Esophagus squamous epithelium (tissue), 5 donors: Measurements from ENCODE around the gene HDAC10. TPM values are rescaled to one million over a fixed set of nuclear protein-coding genes. Genes with fewer than 3 reads are reported as not detected.

Source experiments
- DNase-seq: peaks from one replicate; lab custom pipeline; 2025; lab: John Stamatoyannopoulos, UW
- H3K27ac ChIP-seq, 4 donors: fragments of 200-600 bp; sonication (generic); one replicate each; pipeline ENCODE4 v1.5.1; 2016 to 2019; ENCODE audit warnings: mild to moderate bottlenecking in 1 of 4
- H3K27me3 ChIP-seq, 4 donors: fragments of 200-600 bp; sonication (generic); 1 replicate in 3 of 4; 2 replicates in 1 of 4; pipeline versions ENCODE4 v1.5.1 to v1.6.0; 2017 to 2021; ENCODE audit warnings: antibody characterized with exemption in 1 of 4
- H3K36me3 ChIP-seq, 3 donors: fragments of 200-600 bp; sonication (generic); one replicate each; pipeline ENCODE4 v1.5.1; 2016 to 2019
- H3K4me1 ChIP-seq, 3 donors: fragments of 200-600 bp; sonication (generic); one replicate each; pipeline ENCODE4 v1.5.1; 2017 to 2019
- H3K4me3 ChIP-seq, 4 donors: fragments of 200-600 bp; sonication (generic); 1 replicate in 3 of 4; 2 replicates in 1 of 4; pipeline ENCODE4 v1.5.1; 2016 to 2019; ENCODE audit warnings: mild to moderate bottlenecking in 2 of 4, moderate library complexity in 1 of 4
- H3K9me3 ChIP-seq, 3 donors: fragments of 200-600 bp; sonication (generic); one replicate each; pipeline ENCODE4 v1.5.1; 2016 to 2019
- CTCF ChIP-seq, 6 experiments: fragments of 450-650 bp in 4 of 6; fragments of 200-600 bp in 2 of 6; sonication (generic) in 2 of 6; IDR thresholded peaks; one replicate each; pipeline ENCODE4 v1.5.1; 2016 to 2019; ENCODE audit warnings: antibody characterized with exemption in 6 of 6, mild to moderate bottlenecking in 4 of 6, moderate library complexity in 4 of 6
- POLR2A ChIP-seq, 4 donors: fragments of 450-650 bp; IDR thresholded peaks; one replicate each; pipeline ENCODE4 v1.6.1; 2017; ENCODE audit warnings: antibody characterized with exemption in 4 of 4, mild to moderate bottlenecking in 4 of 4, moderate library complexity in 3 of 4
- WGBS, 2 donors: methylation state at CpG; one replicate each; pipeline ENCODE4 v1.1.5; 2018; 5-methylcytosine and 5-hydroxymethylcytosine counted together
- intact Hi-C: fragments of 100-400 bp; cut with DNase I; formaldehyde crosslinking; loops from one replicate; pipeline ENCODE4 v1.15.0; 2022
- total RNA-seq, 4 donors: library from RNA; depleted of rRNA; stranded (reverse); fragments of >200 nt; gene quantifications; one replicate each; pipeline ENCODE4 v1.1.0, GENCODE V29; 2016
- donor health status: DM: yes; HTN: yes; CAD: no.

The HDAC10 gene
- total RNA-seq, 4 donors from 2014 or later, result 18.2 to 46.3 (median 35.6) TPM

DNA sequence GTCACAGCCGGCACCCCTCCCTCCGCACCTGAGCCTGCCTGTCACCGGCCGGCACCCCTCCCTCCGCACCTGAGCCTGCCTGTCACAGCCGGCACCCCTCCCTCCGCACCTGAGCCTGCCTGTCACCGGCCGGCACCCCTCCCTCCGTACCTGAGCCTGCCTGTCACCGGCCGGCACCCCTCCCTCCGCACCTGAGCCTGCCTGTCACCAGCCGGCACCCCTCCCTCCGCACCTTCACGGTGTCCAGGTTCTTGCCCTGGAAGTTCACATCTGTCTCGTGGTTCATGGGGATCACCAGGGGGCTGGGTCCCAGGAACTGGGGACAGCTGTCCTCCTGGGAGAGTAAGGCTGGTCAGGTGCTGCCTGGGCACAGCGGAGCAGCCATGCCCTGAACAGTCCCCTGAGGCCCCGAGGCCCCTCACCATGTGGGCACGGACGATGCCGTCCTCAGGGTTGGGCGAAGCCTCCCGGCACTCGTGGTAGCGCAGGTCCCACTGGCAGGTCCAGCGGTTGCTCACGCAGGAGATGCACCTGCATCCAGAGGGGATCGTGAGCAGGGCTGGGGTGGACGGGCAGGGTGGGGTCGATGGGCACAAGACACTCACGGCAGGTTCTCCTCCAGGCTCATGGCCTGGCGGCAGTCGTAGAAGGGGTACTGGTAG lies 34.6 kb upstream of the HDAC10 start:
- H3K36me3 ChIP-seq, result peaks cover 77 to 95% (median 82%) of the 10 kb centered on the region in 3 donors
- no peaks in the 10 kb centered on the region for H3K9me3 ChIP-seq
- intact Hi-C loops, result no loop called here
- DNase-seq, result no peak
- H3K4me1 ChIP-seq, result peaks cover 14 to 94% (median 24%) of the 10 kb centered on the region in 3 donors
- WGBS, 2 donors, result 84 to 90% methylated on average over 4 to 6 of the region's 34 CpGs
- peak overlapping the region in 2 of 4 donors; percentile 33 to 68 for H3K27ac ChIP-seq
- H3K4me3 ChIP-seq, result no peak overlapping the region
- H3K27me3 ChIP-seq, result no peaks in the 10 kb centered on the region
- TF ChIP-seq CTCF (IDR thresholded peaks at IDR 0.05) (no peak), POLR2A (IDR thresholded peaks at IDR 0.05) (no peak)

DNA sequence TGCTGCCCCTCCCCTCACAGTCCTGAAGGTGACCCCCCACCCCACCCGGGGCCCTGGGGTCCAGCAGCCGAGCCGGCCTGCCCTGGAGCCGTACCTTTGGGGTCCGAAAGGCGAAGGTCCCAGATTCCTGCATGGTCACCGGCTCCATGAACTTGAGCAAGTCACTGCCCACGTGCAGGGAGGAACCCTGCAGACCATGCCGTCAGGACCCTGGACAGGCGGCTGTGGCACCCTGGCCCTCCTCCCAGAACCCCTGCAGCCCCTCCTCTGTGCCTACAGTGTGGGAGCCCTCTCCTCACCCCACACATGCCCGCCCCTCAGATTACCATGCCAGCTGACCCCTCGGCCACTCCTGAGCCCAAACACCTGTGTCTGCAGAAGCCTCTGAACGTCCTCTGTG lies 33.4 kb upstream of the HDAC10 start:
- peaks cover 14 to 95% (median 24%) of the 10 kb centered on the region in 3 donors for H3K4me1 ChIP-seq
- no peaks in the 10 kb centered on the region for H3K27me3 ChIP-seq
- intact Hi-C loops, result loop anchor here (5.0 kb wide), 1 partner anchor 48 kb away; no protein-coding TSS in a partner anchor
- H3K4me3 ChIP-seq, result no peak overlapping the region
- no peak for DNase-seq
- no peak for TF ChIP-seq POLR2A (IDR thresholded peaks at IDR 0.05)
- no peak for TF ChIP-seq CTCF (IDR thresholded peaks at IDR 0.05)
- no peaks in the 10 kb centered on the region for H3K9me3 ChIP-seq
- peaks cover 81 to 95% (median 86%) of the 10 kb centered on the region in 3 donors for H3K36me3 ChIP-seq
- WGBS, 2 donors, result 40 to 83% methylated on average over 1 to 3 of the region's 13 CpGs
- peak overlapping the region in 2 of 4 donors; percentile 16 to 87 for H3K27ac ChIP-seq

- H3K27ac ChIP-seq, result peak overlapping the region; percentile 16 to 89 (median 81)
- no peak for DNase-seq
- H3K36me3 ChIP-seq, result peaks cover 81 to 95% (median 82%) of the 10 kb centered on the region in 3 donors
- TF ChIP-seq CTCF (IDR thresholded peaks at IDR 0.05), result no peak
- TF ChIP-seq POLR2A (IDR thresholded peaks at IDR 0.05), result no peak
- no peaks in the 10 kb centered on the region for H3K27me3 ChIP-seq
- intact Hi-C loops, result loop anchor here (5.0 kb wide), 1 partner anchor 48 kb away; no protein-coding TSS in a partner anchor
- WGBS, 2 donors, result 65% methylated on average over 4 of the region's 30 CpGs; no CpG with 5 or more reads in 1 of the 2 donors
- H3K4me1 ChIP-seq, result peaks cover 14 to 95% (median 24%) of the 10 kb centered on the region in 3 donors
- H3K9me3 ChIP-seq, result no peaks in the 10 kb centered on the region
- H3K4me3 ChIP-seq, result no peak overlapping the region
Measured at GRCh38 chr22:50283821-50284220, 32.8 kb upstream of the HDAC10 start.

GRCh38 chr22:50282361-50283155 lies 31.5 kb upstream of the HDAC10 start:
- Histone ChIP-seq H3K27me3 (no peaks in the 10 kb centered on the region), H3K4me3 (peak overlapping the region in 3 of 4 donors; percentile 18 to 40 (median 31)), H3K36me3 (peaks cover 82 to 95% (median 82%) of the 10 kb centered on the region in 3 donors), H3K27ac (peak overlapping the region; percentile 75 to 89 (median 87)), H3K9me3 (no peaks in the 10 kb centered on the region), H3K4me1 (peaks cover 14 to 95% (median 24%) of the 10 kb centered on the region in 3 donors)
- intact Hi-C loops, result loop anchor here (5.0 kb wide), 1 partner anchor 50 kb away; no protein-coding TSS in a partner anchor
- 15% methylated on average over 9 of the region's 45 CpGs; no CpG with 5 or more reads in 1 of the 2 donors for WGBS, 2 donors
- DNase-seq, result no peak
- peak in 1 of 4 donors; percentile 14 for TF ChIP-seq POLR2A (IDR thresholded peaks at IDR 0.05)
- peak in 1 of 6 experiments; percentile 4 for TF ChIP-seq CTCF (IDR thresholded peaks at IDR 0.05)
